ENCODE measurements around the gene PAPPA2.

Gene PAPPA2

GRCh38 chr1:176783309-176783708 is 320.3 kb downstream of the PAPPA2 start:
- TF ChIP-seq CTCF (IDR thresholded peaks at IDR 0.05; ENCODE audit: borderline replicate concordance, control extremely low read depth, extremely low read depth, insufficient read depth, missing control alignments), result no peak
- in situ Hi-C loops (cut with MboI; ENCODE audit: low sequenced_read_pairs, unreplicated experiment), result no loop called here
- no peak for DNase-seq (ENCODE audit: low spot score)

- TF ChIP-seq CTCF (IDR thresholded peaks at IDR 0.05; ENCODE audit: borderline replicate concordance, control extremely low read depth, extremely low read depth, insufficient read depth, missing control alignments), result no peak
- in situ Hi-C loops (cut with MboI; ENCODE audit: low sequenced_read_pairs, unreplicated experiment), result no loop called here
- DNase-seq (ENCODE audit: low spot score), result no peak
Measured at GRCh38 chr1:176785056-176785455, 322.1 kb downstream of the PAPPA2 start.

DNA sequence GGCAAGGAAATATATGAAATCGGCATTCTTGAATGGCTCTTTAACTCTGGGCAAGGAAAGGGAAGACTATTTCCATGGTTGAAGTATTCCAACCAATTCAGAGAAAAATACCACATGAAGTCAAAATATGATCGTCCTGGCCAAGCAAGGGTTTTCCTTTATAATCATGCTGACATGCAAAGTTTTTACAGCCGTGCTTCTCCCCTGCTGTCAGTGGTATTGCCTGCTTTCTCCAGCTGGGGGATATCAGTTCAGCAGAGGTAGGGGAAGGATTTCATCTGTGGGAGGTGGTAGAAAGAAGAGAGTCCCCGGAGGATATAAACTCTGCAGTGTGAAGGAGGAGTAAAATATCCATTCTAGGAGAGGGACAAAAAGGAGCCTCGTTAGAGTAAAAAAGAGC is 322.8 kb downstream of the PAPPA2 start:
- no peak for DNase-seq (ENCODE audit: low spot score)
- in situ Hi-C loops (cut with MboI; ENCODE audit: low sequenced_read_pairs, unreplicated experiment), result no loop called here
- no peak for TF ChIP-seq CTCF (IDR thresholded peaks at IDR 0.05; ENCODE audit: borderline replicate concordance, control extremely low read depth, extremely low read depth, insufficient read depth, missing control alignments)

DNA sequence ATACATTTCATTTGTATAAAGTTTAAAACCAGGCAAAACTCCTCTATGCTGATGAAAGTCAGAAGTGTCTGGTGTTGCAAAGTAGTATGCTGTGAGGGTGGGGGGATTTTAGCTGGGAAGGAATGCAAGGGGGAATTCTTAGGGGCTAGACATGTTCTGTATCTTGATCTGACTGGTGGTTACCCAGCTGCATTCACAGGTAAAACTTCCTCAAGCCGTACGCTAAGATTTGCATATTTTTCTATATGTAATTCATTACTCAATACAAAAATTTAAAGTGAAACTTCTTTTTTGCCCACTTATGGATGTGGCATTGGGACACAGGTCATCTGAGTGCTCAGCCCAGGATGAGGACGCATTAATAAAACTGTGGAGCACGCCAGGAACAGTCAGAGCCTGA is 323.3 kb downstream of the PAPPA2 start:
- TF ChIP-seq CTCF (IDR thresholded peaks at IDR 0.05; ENCODE audit: borderline replicate concordance, control extremely low read depth, extremely low read depth, insufficient read depth, missing control alignments), result no peak
- no peak for DNase-seq (ENCODE audit: low spot score)
- in situ Hi-C loops (cut with MboI; ENCODE audit: low sequenced_read_pairs, unreplicated experiment), result no loop called here

DNA sequence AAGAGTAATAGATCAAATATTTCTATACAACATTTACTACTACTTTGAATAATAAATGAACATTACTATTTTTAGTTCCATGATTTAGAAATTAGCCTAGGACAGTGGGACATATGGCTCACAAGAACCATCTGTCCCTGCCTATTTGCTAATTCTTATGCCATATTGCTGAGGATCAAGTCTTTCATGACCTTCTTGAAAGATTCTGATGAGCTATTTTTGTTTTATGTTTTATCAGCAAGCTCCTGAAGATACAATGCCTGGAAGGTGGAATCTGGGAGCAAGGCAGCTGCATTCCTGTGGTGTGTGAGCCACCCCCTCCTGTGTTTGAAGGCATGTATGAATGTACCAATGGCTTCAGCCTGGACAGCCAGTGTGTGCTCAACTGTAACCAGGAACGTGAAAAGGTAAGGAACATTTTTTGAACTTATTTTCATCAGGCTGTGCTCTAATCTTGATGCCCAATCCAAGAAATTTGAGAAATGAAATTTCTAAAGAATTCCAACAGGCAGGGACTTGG is 326.7 kb downstream of the PAPPA2 start:
- no peak for TF ChIP-seq CTCF (IDR thresholded peaks at IDR 0.05; ENCODE audit: borderline replicate concordance, control extremely low read depth, extremely low read depth, insufficient read depth, missing control alignments)
- in situ Hi-C loops (cut with MboI; ENCODE audit: low sequenced_read_pairs, unreplicated experiment), result no loop called here
- DNase-seq (ENCODE audit: low spot score), result no peak

DNA sequence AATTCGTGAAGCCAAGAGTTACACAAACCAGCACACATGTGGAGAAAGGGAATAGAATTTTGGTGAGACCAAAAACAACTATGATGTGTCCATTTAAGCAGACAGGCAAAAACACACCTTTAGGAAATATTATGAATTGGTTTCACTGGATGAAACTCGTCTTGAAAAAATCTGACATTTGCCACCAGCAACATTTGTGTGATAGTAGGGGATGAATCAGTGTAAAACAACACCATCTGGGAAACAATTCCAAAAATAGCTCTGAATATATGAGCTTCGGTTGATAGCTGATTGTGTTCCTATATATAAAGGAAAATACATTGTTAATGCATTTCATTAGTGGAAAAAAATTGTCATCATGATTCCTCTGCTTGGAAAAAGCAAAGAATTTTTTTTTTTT is 327.8 kb downstream of the PAPPA2 start:
- DNase-seq (ENCODE audit: low spot score), result no peak
- in situ Hi-C loops (cut with MboI; ENCODE audit: low sequenced_read_pairs, unreplicated experiment), result no loop called here

More for the DNA sequence above, 327.8 kb downstream of the PAPPA2 start:
- TF ChIP-seq CTCF (IDR thresholded peaks at IDR 0.05; ENCODE audit: borderline replicate concordance, control extremely low read depth, extremely low read depth, insufficient read depth, missing control alignments), result no peak
